ENCODE results near the gene ZC2HC1C.

DNA sequence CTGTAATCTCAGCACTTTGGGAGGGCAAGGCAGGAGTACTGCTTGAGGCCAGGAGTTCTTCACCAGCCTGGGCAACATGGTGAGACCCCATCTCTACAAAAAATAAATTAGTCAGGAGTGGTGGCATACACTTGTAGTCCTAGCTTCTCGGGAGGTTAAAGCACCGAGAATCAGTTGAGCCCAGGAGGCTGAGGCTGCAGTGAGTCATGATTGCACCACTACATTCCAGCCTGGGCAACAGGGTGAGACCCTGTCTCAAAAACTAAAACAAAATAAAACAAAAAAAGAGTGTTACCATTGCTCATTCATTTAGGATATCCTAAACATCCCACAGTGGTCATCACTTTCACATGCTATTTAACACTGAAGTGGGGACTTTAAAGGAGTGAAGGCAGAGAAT, 49.6 kb downstream of the ZC2HC1C start:
- TF ChIP-seq POLR2AphosphoS5 (IDR thresholded peaks at IDR 0.05; ENCODE audit: low read depth, low read length), result no peak
- TF ChIP-seq, protein P1, sequence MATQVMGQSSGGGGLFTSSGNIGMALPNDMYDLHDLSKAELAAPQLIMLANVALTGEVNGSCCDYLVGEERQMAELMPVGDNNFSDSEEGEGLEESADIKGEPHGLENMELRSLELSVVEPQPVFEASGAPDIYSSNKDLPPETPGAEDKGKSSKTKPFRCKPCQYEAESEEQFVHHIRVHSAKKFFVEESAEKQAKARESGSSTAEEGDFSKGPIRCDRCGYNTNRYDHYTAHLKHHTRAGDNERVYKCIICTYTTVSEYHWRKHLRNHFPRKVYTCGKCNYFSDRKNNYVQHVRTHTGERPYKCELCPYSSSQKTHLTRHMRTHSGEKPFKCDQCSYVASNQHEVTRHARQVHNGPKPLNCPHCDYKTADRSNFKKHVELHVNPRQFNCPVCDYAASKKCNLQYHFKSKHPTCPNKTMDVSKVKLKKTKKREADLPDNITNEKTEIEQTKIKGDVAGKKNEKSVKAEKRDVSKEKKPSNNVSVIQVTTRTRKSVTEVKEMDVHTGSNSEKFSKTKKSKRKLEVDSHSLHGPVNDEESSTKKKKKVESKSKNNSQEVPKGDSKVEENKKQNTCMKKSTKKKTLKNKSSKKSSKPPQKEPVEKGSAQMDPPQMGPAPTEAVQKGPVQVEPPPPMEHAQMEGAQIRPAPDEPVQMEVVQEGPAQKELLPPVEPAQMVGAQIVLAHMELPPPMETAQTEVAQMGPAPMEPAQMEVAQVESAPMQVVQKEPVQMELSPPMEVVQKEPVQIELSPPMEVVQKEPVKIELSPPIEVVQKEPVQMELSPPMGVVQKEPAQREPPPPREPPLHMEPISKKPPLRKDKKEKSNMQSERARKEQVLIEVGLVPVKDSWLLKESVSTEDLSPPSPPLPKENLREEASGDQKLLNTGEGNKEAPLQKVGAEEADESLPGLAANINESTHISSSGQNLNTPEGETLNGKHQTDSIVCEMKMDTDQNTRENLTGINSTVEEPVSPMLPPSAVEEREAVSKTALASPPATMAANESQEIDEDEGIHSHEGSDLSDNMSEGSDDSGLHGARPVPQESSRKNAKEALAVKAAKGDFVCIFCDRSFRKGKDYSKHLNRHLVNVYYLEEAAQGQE (IDR thresholded peaks at IDR 0.05; ENCODE audit: insufficient read depth in 1 of 2, low read depth in 2 of 2, low read length in 2 of 2), result no peak
- TF ChIP-seq SIN3A (IDR thresholded peaks at IDR 0.05; ENCODE audit: borderline replicate concordance, insufficient read depth, low read length), result no peak

Data from PFSK-1 (cell line).